Measurements from ENCODE around the gene BRD9. TPM values are rescaled to one million over a fixed set of nuclear protein-coding genes. Genes with fewer than 3 reads are reported as not detected.

BRD9 gene
- total RNA-seq, 1 donor from 2014 or later = 53.0 TPM

GRCh38 chr5:927172-928015 is 34.8 kb upstream of the BRD9 start:
- H3K27me3 Mint-ChIP-seq (ENCODE audit: unreplicated experiment) = peaks cover 7% of the 10 kb centered on the region
- H3K4me3 Mint-ChIP-seq (ENCODE audit: unreplicated experiment) = peak overlapping the region; percentile 60

GRCh38 chr5:926417-927171 is 34.0 kb upstream of the BRD9 start:
- Mint-ChIP-seq H3K27ac (ENCODE audit: unreplicated experiment) (no peak overlapping the region), H3K4me1 (ENCODE audit: unreplicated experiment) (no peaks in the 10 kb centered on the region), H3K4me3 (ENCODE audit: unreplicated experiment) (no peak overlapping the region), H3K36me3 (ENCODE audit: low read depth, unreplicated experiment) (peaks cover 3% of the 10 kb centered on the region), H3K27me3 (ENCODE audit: unreplicated experiment) (peaks cover 7% of the 10 kb centered on the region), H3K9me3 (ENCODE audit: unreplicated experiment) (no peaks in the 10 kb centered on the region)
- peak; percentile 70 for TF ChIP-seq CTCF (IDR thresholded peaks at IDR 0.05; ENCODE audit: unreplicated experiment)
- DNase-seq (ENCODE audit: low spot score) = peak; percentile 64

More at GRCh38 chr5:927172-928015, 34.8 kb upstream of the BRD9 start:
- no peak overlapping the region for H3K27ac Mint-ChIP-seq (ENCODE audit: unreplicated experiment)
- H3K36me3 Mint-ChIP-seq (ENCODE audit: low read depth, unreplicated experiment) = peaks cover 3% of the 10 kb centered on the region
- H3K4me1 Mint-ChIP-seq (ENCODE audit: unreplicated experiment) = no peaks in the 10 kb centered on the region
- TF ChIP-seq CTCF (IDR thresholded peaks at IDR 0.05; ENCODE audit: unreplicated experiment) = peak; percentile 7
- no peak for DNase-seq (ENCODE audit: low spot score)
- no peaks in the 10 kb centered on the region for H3K9me3 Mint-ChIP-seq (ENCODE audit: unreplicated experiment)

- peak; percentile 67 for TF ChIP-seq CTCF (IDR thresholded peaks at IDR 0.05; ENCODE audit: unreplicated experiment)
- no peaks in the 10 kb centered on the region for H3K4me1 Mint-ChIP-seq (ENCODE audit: unreplicated experiment)
- H3K4me3 Mint-ChIP-seq (ENCODE audit: unreplicated experiment) = no peak overlapping the region
- DNase-seq (ENCODE audit: low spot score) = peak; percentile 92
- no peaks in the 10 kb centered on the region for H3K9me3 Mint-ChIP-seq (ENCODE audit: unreplicated experiment)
- peaks cover 8% of the 10 kb centered on the region for H3K36me3 Mint-ChIP-seq (ENCODE audit: low read depth, unreplicated experiment)
- H3K27ac Mint-ChIP-seq (ENCODE audit: unreplicated experiment) = no peak overlapping the region
- peaks cover 5% of the 10 kb centered on the region for H3K27me3 Mint-ChIP-seq (ENCODE audit: unreplicated experiment)
These were observed 30.8 kb upstream of the BRD9 start for GRCh38 chr5:923281-923873.

DNA sequence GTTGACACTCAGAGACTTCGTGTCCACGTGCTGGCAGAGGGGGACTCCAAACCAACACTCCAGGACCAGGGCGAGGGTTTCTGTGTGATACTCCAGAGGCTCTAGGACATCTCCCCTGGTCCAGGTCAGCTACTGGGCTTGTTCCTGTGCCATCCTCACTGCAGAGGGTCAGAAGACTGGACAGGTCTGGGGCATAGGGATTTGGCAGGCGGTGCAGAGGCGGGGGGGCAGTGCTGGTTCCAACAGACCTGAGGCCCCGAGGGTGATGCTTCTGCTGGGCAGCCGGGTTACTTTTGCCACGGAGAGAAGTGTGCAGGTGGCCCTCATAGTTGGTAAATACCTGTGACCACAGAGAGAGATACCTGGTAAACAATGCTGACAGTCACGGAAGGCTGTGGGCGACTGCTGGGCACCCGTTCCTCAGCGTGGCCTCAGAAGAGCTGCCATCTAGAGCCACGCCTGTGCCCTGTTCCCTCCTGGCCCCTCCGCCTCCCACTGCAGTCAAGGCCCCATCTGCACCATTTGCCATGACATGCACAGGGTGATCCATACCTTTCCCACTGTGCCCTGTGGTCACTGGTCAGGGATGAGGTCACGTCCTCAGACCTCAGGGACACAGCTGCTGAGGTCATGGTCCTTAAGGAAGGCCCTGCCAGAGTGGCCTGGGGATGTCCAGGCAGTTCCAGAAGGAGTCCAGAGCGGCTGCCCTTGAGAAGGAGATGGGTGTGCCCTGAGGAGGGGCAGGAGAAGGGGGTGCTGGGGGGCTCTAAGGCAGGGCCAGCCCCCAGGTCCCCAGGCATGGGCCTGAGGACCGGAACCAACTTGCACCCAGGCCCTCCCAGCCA is 30.1 kb upstream of the BRD9 start:
- no peak for DNase-seq (ENCODE audit: low spot score)
- Mint-ChIP-seq H3K27ac (ENCODE audit: unreplicated experiment) (no peak overlapping the region), H3K4me1 (ENCODE audit: unreplicated experiment) (no peaks in the 10 kb centered on the region), H3K9me3 (ENCODE audit: unreplicated experiment) (no peaks in the 10 kb centered on the region), H3K4me3 (ENCODE audit: unreplicated experiment) (no peak overlapping the region), H3K36me3 (ENCODE audit: low read depth, unreplicated experiment) (peaks cover 8% of the 10 kb centered on the region), H3K27me3 (ENCODE audit: unreplicated experiment) (peaks cover 3% of the 10 kb centered on the region)
- no peak for TF ChIP-seq CTCF (IDR thresholded peaks at IDR 0.05; ENCODE audit: unreplicated experiment)
